ENCODE measurements around the gene CREB5. TPM values are rescaled to one million over a fixed set of nuclear protein-coding genes. Genes with fewer than 3 reads are reported as not detected.

Gene CREB5
- total RNA-seq, 2 donors from 2014 or later = 0.53 to 2.6 TPM

DNA sequence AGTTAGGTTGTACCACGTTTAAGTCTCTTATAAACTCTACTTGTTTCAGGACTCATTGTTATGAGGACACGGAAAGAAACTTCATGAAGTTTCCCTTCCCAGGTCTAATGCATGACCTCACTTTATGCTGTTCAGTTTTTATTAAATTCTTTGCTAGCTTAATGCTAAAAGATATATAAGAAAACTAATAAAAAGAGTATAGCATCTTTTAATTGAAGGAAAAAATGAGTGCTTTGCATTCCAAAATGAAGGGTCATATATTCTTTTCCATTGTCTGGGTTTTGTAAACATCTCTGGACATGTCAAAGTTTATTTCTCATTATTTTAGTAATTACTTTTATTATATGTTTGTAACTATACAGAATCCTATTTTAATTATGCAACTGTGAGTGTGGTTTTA, 255.8 kb downstream of the CREB5 start:
- peaks cover 24% of the 10 kb centered on the region for H3K27me3 Mint-ChIP-seq (ENCODE audit: insufficient read depth)
- no peak overlapping the region for H3K9ac ChIP-seq (ENCODE audit: extremely low read depth, low read length, poor library complexity, severe bottlenecking)
- no peak overlapping the region for H3K27ac ChIP-seq (ENCODE audit: low read depth, low read length)
- peaks cover 6% of the 10 kb centered on the region for H3K4me1 ChIP-seq (ENCODE audit: control insufficient read depth, insufficient read depth, low read length)
- no peaks in the 10 kb centered on the region for H3K36me3 Mint-ChIP-seq (ENCODE audit: low read depth)
- DNase-seq = no peak
- no peaks in the 10 kb centered on the region for H3K9me3 ChIP-seq (ENCODE audit: control insufficient read depth, low read length)
- 86 to 93% methylated on average over 1 to 2 of the region's 2 CpGs for WGBS, 2 experiments (ENCODE audit: insufficient coverage in 1 of 2, insufficient read length in 1 of 2)
- no peak overlapping the region for H3K4me3 ChIP-seq (ENCODE audit: low read length)
- no peaks in the 10 kb centered on the region for H3K9me3 Mint-ChIP-seq
- H3K36me3 ChIP-seq (ENCODE audit: control insufficient read depth, insufficient read depth, low read length) = no peaks in the 10 kb centered on the region
- H3K27me3 ChIP-seq (ENCODE audit: control insufficient read depth, insufficient read depth, low read length, poor library complexity, severe bottlenecking) = peaks cover 65% of the 10 kb centered on the region
- TF ChIP-seq, protein P1, sequence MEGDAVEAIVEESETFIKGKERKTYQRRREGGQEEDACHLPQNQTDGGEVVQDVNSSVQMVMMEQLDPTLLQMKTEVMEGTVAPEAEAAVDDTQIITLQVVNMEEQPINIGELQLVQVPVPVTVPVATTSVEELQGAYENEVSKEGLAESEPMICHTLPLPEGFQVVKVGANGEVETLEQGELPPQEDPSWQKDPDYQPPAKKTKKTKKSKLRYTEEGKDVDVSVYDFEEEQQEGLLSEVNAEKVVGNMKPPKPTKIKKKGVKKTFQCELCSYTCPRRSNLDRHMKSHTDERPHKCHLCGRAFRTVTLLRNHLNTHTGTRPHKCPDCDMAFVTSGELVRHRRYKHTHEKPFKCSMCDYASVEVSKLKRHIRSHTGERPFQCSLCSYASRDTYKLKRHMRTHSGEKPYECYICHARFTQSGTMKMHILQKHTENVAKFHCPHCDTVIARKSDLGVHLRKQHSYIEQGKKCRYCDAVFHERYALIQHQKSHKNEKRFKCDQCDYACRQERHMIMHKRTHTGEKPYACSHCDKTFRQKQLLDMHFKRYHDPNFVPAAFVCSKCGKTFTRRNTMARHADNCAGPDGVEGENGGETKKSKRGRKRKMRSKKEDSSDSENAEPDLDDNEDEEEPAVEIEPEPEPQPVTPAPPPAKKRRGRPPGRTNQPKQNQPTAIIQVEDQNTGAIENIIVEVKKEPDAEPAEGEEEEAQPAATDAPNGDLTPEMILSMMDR (conservative IDR thresholded peaks at IDR 0.05) = no peak
- H3K27ac Mint-ChIP-seq = no peak overlapping the region
- H3K4me1 Mint-ChIP-seq = peaks cover 9% of the 10 kb centered on the region
- no peak overlapping the region for H3K4me3 Mint-ChIP-seq

DNA sequence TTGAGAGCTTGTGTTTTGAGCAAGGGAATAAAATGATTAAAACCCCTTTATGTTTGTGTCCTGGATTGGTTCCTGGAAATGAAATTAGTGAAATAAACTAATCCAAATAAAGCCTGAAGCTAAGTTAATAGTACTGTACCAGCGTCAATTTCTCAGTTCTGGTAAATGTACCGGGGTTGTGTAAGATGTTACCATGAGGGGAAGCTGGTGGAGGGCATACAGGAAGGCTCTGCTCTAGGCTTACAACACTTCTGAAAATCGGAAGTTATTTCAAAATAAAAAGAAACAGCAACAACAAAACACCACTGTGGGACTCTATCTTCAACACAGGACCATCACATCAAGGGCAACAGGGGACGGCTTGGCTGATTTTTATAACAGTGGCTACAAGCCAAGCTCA, 257.0 kb downstream of the CREB5 start:
- Mint-ChIP-seq H3K36me3 (ENCODE audit: low read depth) (no peaks in the 10 kb centered on the region), H3K9me3 (no peaks in the 10 kb centered on the region), H3K27ac (no peak overlapping the region), H3K4me3 (no peak overlapping the region), H3K27me3 (ENCODE audit: insufficient read depth) (peaks cover 24% of the 10 kb centered on the region), H3K4me1 (peaks cover 17% of the 10 kb centered on the region)
- DNase-seq = no peak
- Histone ChIP-seq H3K9ac (ENCODE audit: extremely low read depth, low read length, poor library complexity, severe bottlenecking) (no peak overlapping the region), H3K27ac (ENCODE audit: low read depth, low read length) (no peak overlapping the region), H3K27me3 (ENCODE audit: control insufficient read depth, insufficient read depth, low read length, poor library complexity, severe bottlenecking) (peaks cover 58% of the 10 kb centered on the region), H3K4me3 (ENCODE audit: low read length) (no peak overlapping the region), H3K9me3 (ENCODE audit: control insufficient read depth, low read length) (no peaks in the 10 kb centered on the region), H3K4me1 (ENCODE audit: control insufficient read depth, insufficient read depth, low read length) (peaks cover 6% of the 10 kb centered on the region), H3K36me3 (ENCODE audit: control insufficient read depth, insufficient read depth, low read length) (no peaks in the 10 kb centered on the region)
- TF ChIP-seq, protein P1 (conservative IDR thresholded peaks at IDR 0.05) = no peak
- WGBS, 2 experiments (ENCODE audit: insufficient coverage in 1 of 2, insufficient read length in 1 of 2) = 92 to 95% methylated on average over 4 of the region's 4 CpGs

DNA sequence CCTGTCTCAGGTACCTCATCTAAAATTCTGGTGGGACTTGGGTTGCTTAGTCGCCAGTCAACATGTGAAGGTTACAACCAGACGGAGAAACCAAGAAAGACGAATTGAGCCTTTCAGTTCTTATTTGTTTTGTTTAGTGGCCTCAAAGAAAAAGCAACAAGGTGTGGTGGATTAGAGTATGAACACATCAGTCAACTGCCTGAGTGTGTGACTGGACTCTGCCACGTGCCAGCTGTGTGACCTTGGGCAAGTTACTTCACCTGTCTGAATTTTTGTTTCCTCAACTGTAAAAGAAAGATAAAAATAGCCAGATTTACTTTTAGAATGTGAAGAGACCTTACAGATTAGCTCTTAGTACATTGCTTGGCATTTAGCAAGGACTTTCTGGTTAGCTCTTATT, 259.2 kb downstream of the CREB5 start:
- Histone ChIP-seq H3K9me3 (ENCODE audit: control insufficient read depth, low read length) (no peaks in the 10 kb centered on the region), H3K4me1 (ENCODE audit: control insufficient read depth, insufficient read depth, low read length) (peaks cover 10% of the 10 kb centered on the region), H3K27me3 (ENCODE audit: control insufficient read depth, insufficient read depth, low read length, poor library complexity, severe bottlenecking) (peaks cover 45% of the 10 kb centered on the region), H3K27ac (ENCODE audit: low read depth, low read length) (no peak overlapping the region), H3K36me3 (ENCODE audit: control insufficient read depth, insufficient read depth, low read length) (no peaks in the 10 kb centered on the region), H3K9ac (ENCODE audit: extremely low read depth, low read length, poor library complexity, severe bottlenecking) (no peak overlapping the region), H3K4me3 (ENCODE audit: low read length) (no peak overlapping the region)
- peaks cover 19% of the 10 kb centered on the region for H3K27me3 Mint-ChIP-seq (ENCODE audit: insufficient read depth)
- no peak overlapping the region for H3K27ac Mint-ChIP-seq
- H3K4me1 Mint-ChIP-seq = peaks cover 39% of the 10 kb centered on the region
- H3K36me3 Mint-ChIP-seq (ENCODE audit: low read depth) = no peaks in the 10 kb centered on the region
- WGBS, 2 experiments (ENCODE audit: insufficient coverage in 1 of 2, insufficient read length in 1 of 2) = 82 to 92% methylated on average over 4 of the region's 4 CpGs
- H3K4me3 Mint-ChIP-seq = no peak overlapping the region
- TF ChIP-seq, protein P1 (conservative IDR thresholded peaks at IDR 0.05) = no peak
- H3K9me3 Mint-ChIP-seq = no peaks in the 10 kb centered on the region
- no peak for DNase-seq
